MCF 10A (cell line): ENCODE measurements around the gene LYZ. TPM values are rescaled to one million over a fixed set of nuclear protein-coding genes. Genes with fewer than 3 reads are reported as not detected.

Experiments
- BruUV-seq: library from RNA; stranded (reverse); fragments of 400-500 nt; replicated peaks from 2 replicates; lab custom pipeline; 2021; lab: Mats Ljungman, UMichigan
- CTCF ChIA-PET: fragments of 300-600 bp; sonication (Branson Sonifier 250); formaldehyde crosslinking; extraction: SDS; loops from one replicate; lab custom pipeline; 2021; ENCODE audit warnings: antibody characterized with exemption, inconsistent platforms; lab: Yijun Ruan, JAX
- POLR2A ChIA-PET: fragments of 300-600, 350-650 bp; sonication (Branson Sonifier 250); formaldehyde crosslinking; extraction: SDS; loops from one replicate; lab custom pipeline; 2020; ENCODE audit warnings: antibody characterized with exemption, inconsistent platforms; lab: Yijun Ruan, JAX
- DNase-seq: peaks from one replicate; pipeline ENCODE4 v3.0.0-alpha.2; 2018; ENCODE audit not compliant: unreplicated experiment
- H3K27ac Mint-ChIP-seq: one replicate; pipeline ENCODE4 v1.8.0; 2022; ENCODE audit warnings: mild to moderate bottlenecking, low read depth, mixed read lengths; ENCODE audit not compliant: unreplicated experiment
- H3K27me3 Mint-ChIP-seq: one replicate; pipeline ENCODE4 v1.8.0; 2022; ENCODE audit warnings: mixed read lengths; ENCODE audit not compliant: insufficient read depth, unreplicated experiment
- H3K36me3 Mint-ChIP-seq: one replicate; pipeline ENCODE4 v1.8.0; 2022; ENCODE audit warnings: mild to moderate bottlenecking, moderate library complexity, mixed read lengths; ENCODE audit not compliant: insufficient read depth, unreplicated experiment
- H3K4me1 Mint-ChIP-seq: one replicate; pipeline ENCODE4 v1.8.0; 2022; ENCODE audit warnings: mixed read lengths; ENCODE audit not compliant: insufficient read depth, unreplicated experiment
- H3K4me3 Mint-ChIP-seq: one replicate; pipeline ENCODE4 v1.8.0; 2022; ENCODE audit warnings: mild to moderate bottlenecking, moderate library complexity, mixed read lengths; ENCODE audit not compliant: unreplicated experiment
- H3K9me3 Mint-ChIP-seq: one replicate; pipeline ENCODE4 v1.8.0; 2022; ENCODE audit warnings: mixed read lengths; ENCODE audit not compliant: unreplicated experiment
- intact Hi-C: fragments of 100-400 bp; cut with micrococcal nuclease; formaldehyde crosslinking; loops from 2 replicates; pipeline ENCODE4 v1.14.1; 2022
- total RNA-seq: library from RNA; stranded (reverse); gene quantifications from 2 replicates; pipeline ENCODE4 v1.2.3, GENCODE V29; 2022
- TF ChIP-seq, protein P1 (sequence below): fragments of 200-600 bp; IDR thresholded peaks from one replicate; pipeline ENCODE4 v1.8.0; 2022; ENCODE audit warnings: antibody characterized with exemption, mild to moderate bottlenecking; ENCODE audit not compliant: unreplicated experiment

LYZ gene
- total RNA-seq, 1 experiment from 2014 or later = not detected

- peaks cover 9% of the 10 kb centered on the region for H3K4me1 Mint-ChIP-seq
- H3K4me3 Mint-ChIP-seq = no peak overlapping the region
- BruUV-seq = no TSS peak
- POLR2A ChIA-PET = interaction anchor here (0.6 kb wide), 1 partner anchor 45 kb away, joined by 3 read pairs; no protein-coding TSS in a partner anchor
- no peak for DNase-seq
- TF ChIP-seq, protein P1, sequence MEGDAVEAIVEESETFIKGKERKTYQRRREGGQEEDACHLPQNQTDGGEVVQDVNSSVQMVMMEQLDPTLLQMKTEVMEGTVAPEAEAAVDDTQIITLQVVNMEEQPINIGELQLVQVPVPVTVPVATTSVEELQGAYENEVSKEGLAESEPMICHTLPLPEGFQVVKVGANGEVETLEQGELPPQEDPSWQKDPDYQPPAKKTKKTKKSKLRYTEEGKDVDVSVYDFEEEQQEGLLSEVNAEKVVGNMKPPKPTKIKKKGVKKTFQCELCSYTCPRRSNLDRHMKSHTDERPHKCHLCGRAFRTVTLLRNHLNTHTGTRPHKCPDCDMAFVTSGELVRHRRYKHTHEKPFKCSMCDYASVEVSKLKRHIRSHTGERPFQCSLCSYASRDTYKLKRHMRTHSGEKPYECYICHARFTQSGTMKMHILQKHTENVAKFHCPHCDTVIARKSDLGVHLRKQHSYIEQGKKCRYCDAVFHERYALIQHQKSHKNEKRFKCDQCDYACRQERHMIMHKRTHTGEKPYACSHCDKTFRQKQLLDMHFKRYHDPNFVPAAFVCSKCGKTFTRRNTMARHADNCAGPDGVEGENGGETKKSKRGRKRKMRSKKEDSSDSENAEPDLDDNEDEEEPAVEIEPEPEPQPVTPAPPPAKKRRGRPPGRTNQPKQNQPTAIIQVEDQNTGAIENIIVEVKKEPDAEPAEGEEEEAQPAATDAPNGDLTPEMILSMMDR = no peak
- no peaks in the 10 kb centered on the region for H3K36me3 Mint-ChIP-seq
- CTCF ChIA-PET = interaction anchor here (0.7 kb wide), 1 partner anchor 179 kb away, joined by 3 read pairs; no protein-coding TSS in a partner anchor
- intact Hi-C loops = no loop called here
- H3K27ac Mint-ChIP-seq = no peak overlapping the region
- peaks cover 15% of the 10 kb centered on the region for H3K27me3 Mint-ChIP-seq
- H3K9me3 Mint-ChIP-seq = no peaks in the 10 kb centered on the region
Measured at GRCh38 chr12:69332815-69333358, 15.3 kb upstream of the LYZ start.

GRCh38 chr12:69334158-69334557, 14.0 kb upstream of the LYZ start:
- no peak for DNase-seq
- H3K27me3 Mint-ChIP-seq = peaks cover 9% of the 10 kb centered on the region
- intact Hi-C loops = no loop called here
- POLR2A ChIA-PET = no interaction called here
- no peak overlapping the region for H3K4me3 Mint-ChIP-seq
- no peak overlapping the region for H3K27ac Mint-ChIP-seq
- H3K36me3 Mint-ChIP-seq = no peaks in the 10 kb centered on the region
- no TSS peak for BruUV-seq
- no peaks in the 10 kb centered on the region for H3K9me3 Mint-ChIP-seq
- CTCF ChIA-PET = no interaction called here
- TF ChIP-seq, protein P1 = no peak
- H3K4me1 Mint-ChIP-seq = peaks cover 14% of the 10 kb centered on the region

DNA sequence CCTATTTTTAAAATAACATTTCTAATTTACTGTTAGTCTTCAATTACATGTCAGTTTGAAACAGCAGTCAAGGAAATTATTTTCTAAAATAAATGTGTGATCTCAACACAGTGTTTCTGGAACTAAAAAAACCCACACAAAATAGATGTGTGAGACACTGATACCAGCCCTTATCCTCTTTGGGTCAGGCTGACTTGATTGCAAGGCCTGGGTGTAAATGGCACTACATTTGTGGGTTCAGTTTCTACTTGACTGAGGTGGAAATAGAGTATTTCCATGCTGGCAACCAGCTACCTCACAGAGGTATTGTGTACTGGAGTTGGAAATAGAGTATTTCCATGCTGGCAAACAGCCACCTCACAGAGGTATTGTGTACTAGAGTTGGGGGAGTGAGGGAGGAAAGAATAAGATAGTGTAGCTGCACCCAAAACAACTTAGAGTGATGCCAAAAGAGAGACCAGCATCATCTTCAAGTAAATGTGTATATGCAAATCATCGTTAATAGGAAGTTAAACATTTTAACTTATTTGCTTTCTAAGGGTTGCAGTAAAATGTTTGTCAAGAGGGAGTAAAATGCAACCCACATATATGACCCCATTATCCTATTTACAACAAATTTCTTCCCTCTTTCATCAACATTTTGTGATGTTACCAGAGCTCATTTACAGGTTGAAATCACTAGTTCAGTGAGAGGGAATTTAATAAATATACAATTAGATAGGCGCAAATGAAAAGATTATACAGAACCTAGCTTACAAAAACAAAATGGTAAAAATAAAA, 10.7 kb upstream of the LYZ start:
- H3K9me3 Mint-ChIP-seq = no peaks in the 10 kb centered on the region
- H3K4me3 Mint-ChIP-seq = no peak overlapping the region
- H3K27me3 Mint-ChIP-seq = no peaks in the 10 kb centered on the region
- no TSS peak for BruUV-seq
- DNase-seq = no peak
- no peak overlapping the region for H3K27ac Mint-ChIP-seq
- TF ChIP-seq, protein P1 = no peak
- POLR2A ChIA-PET = interaction anchor here (0.6 to 1.1 kb wide), 2 partner anchors 15 to 164 kb away, joined by 3 read pairs; no protein-coding TSS in a partner anchor
- intact Hi-C loops = no loop called here
- CTCF ChIA-PET = interaction anchor here (0.6 to 0.7 kb wide), 2 partner anchors 233 to 358 kb away, joined by 4 read pairs; no protein-coding TSS in a partner anchor
- H3K36me3 Mint-ChIP-seq = no peaks in the 10 kb centered on the region
- H3K4me1 Mint-ChIP-seq = peaks cover 5% of the 10 kb centered on the region
